ENCODE results near the gene HCN2. TPM values are rescaled to one million over a fixed set of nuclear protein-coding genes. Genes with fewer than 3 reads are reported as not detected.
A peak's percentile ranks its signal among the peaks of the same experiment; 100 is the strongest.

Gene HCN2
- total and polyA plus RNA-seq, 2 of the 8 experiments (the other 6 are each of a cell fraction or from before 2014, with no cell fraction given): 1.0 to 4.0 TPM

- TF ChIP-seq CTBP2 (IDR thresholded peaks at IDR 0.05; ENCODE audit: borderline replicate concordance, insufficient read depth, insufficient read length, low read length) (peak; percentile 41), RAD21 (IDR thresholded peaks at IDR 0.05 in 1 of 2, conservative IDR thresholded peaks at IDR 0.05 in 1 of 2; ENCODE audit: low read depth in 2 of 2, low read length in 2 of 2) (peak; percentile 81 to 88), POU5F1 (IDR thresholded peaks at IDR 0.05; ENCODE audit: low read depth, low read length) (no peak), MAFK (IDR thresholded peaks at IDR 0.05; ENCODE audit: low read depth, low read length) (no peak), EP300 (IDR thresholded peaks at IDR 0.05; ENCODE audit: borderline replicate concordance in 1 of 2, low read depth in 2 of 2, low read length in 2 of 2) (no peak), SUZ12 (IDR thresholded peaks at IDR 0.05; ENCODE audit: low read length) (peak; percentile 50; the same call in 1 of the 2 replicates), CTCF (IDR thresholded peaks at IDR 0.05; ENCODE audit: control extremely low read depth in 1 of 3, insufficient read depth in 1 of 3, low read depth in 1 of 3, low read length in 3 of 3) (peak; percentile 97), TEAD4 (IDR thresholded peaks at IDR 0.05; ENCODE audit: low read depth, low read length) (no peak), CREB1 (IDR thresholded peaks at IDR 0.05) (peak; percentile 53; the same call in 1 of the 2 replicates), GABPA (IDR thresholded peaks at IDR 0.05; ENCODE audit: borderline replicate concordance, insufficient read depth, low read length) (peak; percentile 88), BCL11A (IDR thresholded peaks at IDR 0.05; ENCODE audit: low read depth in 2 of 2, low read length in 2 of 2) (no peak), KDM1A (IDR thresholded peaks at IDR 0.05; ENCODE audit: borderline replicate concordance, low read length) (peak; percentile 54; the same call in 1 of the 2 replicates), MAX (IDR thresholded peaks at IDR 0.05) (peak; percentile 64), TAF7 (optimal IDR thresholded peaks at IDR 0.05; ENCODE audit: borderline replicate concordance, low read depth, low read length) (peak; percentile 66), JUND (IDR thresholded peaks at IDR 0.05; ENCODE audit: low read length) (peak; percentile 44; the same call in 1 of the 2 replicates), HDAC2 (IDR thresholded peaks at IDR 0.05; ENCODE audit: borderline replicate concordance in 1 of 2, low read depth in 2 of 2, low read length in 2 of 2) (peak; percentile 95 to 97), RBBP5 (IDR thresholded peaks at IDR 0.05; ENCODE audit: borderline replicate concordance, low read depth, low read length) (no peak), TAF1 (IDR thresholded peaks at IDR 0.05; ENCODE audit: low read depth, low read length) (0 out of 2 replicates have a peak, but pooled peaks have one; percentile 11), BACH1 (IDR thresholded peaks at IDR 0.05; ENCODE audit: low read length) (peak; percentile 97)
Observed at GRCh38 chr19:584240-585001, 5.3 kb upstream of the HCN2 start (continued).
